ENCODE measurements around the gene ACTG2.

The ACTG2 gene

GRCh38 chr2:73925033-73925704 is 32.4 kb downstream of the ACTG2 start:
- POLR2A ChIA-PET = interaction anchor here (0.6 kb wide), 1 partner anchor 96 kb away, joined by 4 read pairs; no protein-coding TSS in a partner anchor
- DNase-seq (ENCODE audit: extremely low spot score) = no peak
- TF ChIP-seq CTCF (IDR thresholded peaks at IDR 0.05; ENCODE audit: control extremely low read depth, extremely low read depth, low read depth, missing control alignments) = no peak
- CTCF ChIA-PET = interaction anchor here (0.8 to 1.5 kb wide), 2 partner anchors 13 to 17 kb away, joined by 3 to 4 read pairs; no protein-coding TSS in a partner anchor

- DNase-seq (ENCODE audit: extremely low spot score) = no peak
- ChIA-PET CTCF (no interaction called here), POLR2A (no interaction called here)
- TF ChIP-seq CTCF (IDR thresholded peaks at IDR 0.05; ENCODE audit: control extremely low read depth, extremely low read depth, low read depth, missing control alignments) = no peak
Observed at GRCh38 chr2:73925853-73926492, 33.2 kb downstream of the ACTG2 start.

- DNase-seq (ENCODE audit: extremely low spot score) = peak; percentile 96
- POLR2A ChIA-PET = no interaction called here
- CTCF ChIA-PET = interaction anchor here (0.9 to 1.0 kb wide), 3 partner anchors 8 to 220 kb away, joined by 3 read pairs; partner anchors contain the start of gene BOLA3
- no peak for TF ChIP-seq CTCF (IDR thresholded peaks at IDR 0.05; ENCODE audit: control extremely low read depth, extremely low read depth, low read depth, missing control alignments)
Observed at GRCh38 chr2:73926493-73927327, 33.9 kb downstream of the ACTG2 start, which contains the start of gene DGUOK. TSS of gene DGUOK (plus strand) at chr2:73926880. CDS start at chr2:73926911, 31 bp downstream.

- ChIA-PET CTCF (interaction anchor here (0.9 to 1.0 kb wide), 3 partner anchors 9 to 220 kb away, joined by 3 read pairs; partner anchors contain the start of gene BOLA3), POLR2A (no interaction called here)
Observed at GRCh38 chr2:73927344-73927743, 34.5 kb downstream of the ACTG2 start.

GRCh38 chr2:73928963-73929347 is 36.1 kb downstream of the ACTG2 start:
- no peak for DNase-seq (ENCODE audit: extremely low spot score)
- no peak for TF ChIP-seq CTCF (IDR thresholded peaks at IDR 0.05; ENCODE audit: control extremely low read depth, extremely low read depth, low read depth, missing control alignments)
- CTCF ChIA-PET = interaction anchor here (0.8 to 2.2 kb wide), 4 partner anchors 10 to 26 kb away, joined by 3 to 5 read pairs (median 4); no protein-coding TSS in a partner anchor
- POLR2A ChIA-PET = no interaction called here

More at GRCh38 chr2:73927344-73927743, 34.5 kb downstream of the ACTG2 start:
- TF ChIP-seq CTCF (IDR thresholded peaks at IDR 0.05; ENCODE audit: control extremely low read depth, extremely low read depth, low read depth, missing control alignments) = no peak
- DNase-seq (ENCODE audit: extremely low spot score) = no peak

GRCh38 chr2:73930386-73930785 is 37.6 kb downstream of the ACTG2 start:
- ChIA-PET CTCF (interaction anchor here (1.3 to 2.2 kb wide), 3 partner anchors 8 to 22 kb away, joined by 4 to 5 read pairs (median 5); no protein-coding TSS in a partner anchor), POLR2A (interaction anchor here (0.6 kb wide), 1 partner anchor 10 kb away, joined by 3 read pairs; no protein-coding TSS in a partner anchor)
- DNase-seq (ENCODE audit: extremely low spot score) = no peak
- no peak for TF ChIP-seq CTCF (IDR thresholded peaks at IDR 0.05; ENCODE audit: control extremely low read depth, extremely low read depth, low read depth, missing control alignments)

All from GM10248 (cell line).